IMR-90 (cell line): ENCODE results near the gene COL4A2. TPM values are rescaled to one million over a fixed set of nuclear protein-coding genes. Genes with fewer than 3 reads are reported as not detected.

Source experiments
- ATAC-seq: fragments of 200-7000 bp; cut with Tn5 transposase; 2 replicates; pipeline ENCODE4 v1.9.1; 2020; ENCODE audit warnings: low read depth, mild to moderate bottlenecking, moderate library complexity
- BruUV-seq: library from RNA; stranded (reverse); fragments of 400-500 nt; replicated peaks from 2 replicates; lab custom pipeline; 2021; lab: Mats Ljungman, UMichigan
- CTCF ChIA-PET: fragments of 300-600 bp; formaldehyde crosslinking; extraction: SDS; loops from one replicate; lab custom pipeline; 2021; ENCODE audit warnings: antibody characterized with exemption; lab: Yijun Ruan, JAX
- POLR2A ChIA-PET: fragments of 300-600 bp; sonication (Branson Sonifier 250); formaldehyde crosslinking; loops from one replicate; lab custom pipeline; 2022; ENCODE audit warnings: antibody characterized with exemption; ENCODE audit not compliant: unreplicated experiment; lab: Charles Lee
- DNase-seq: peaks from one replicate; pipeline ENCODE4 v3.0.0; 2013
- H2AFZ ChIP-seq: replicated peaks from 2 replicates; pipeline ENCODE3; 2013; ENCODE audit warnings: low read length, mild to moderate bottlenecking; ENCODE audit not compliant: poor library complexity
- H2AK5ac ChIP-seq: 2 replicates; pipeline ENCODE4 v1.6.1; 2013; ENCODE audit warnings: low read depth, low read length, inconsistent platforms
- H2AK9ac ChIP-seq: replicated peaks from 2 replicates; pipeline ENCODE3; 2013; ENCODE audit warnings: mild to moderate bottlenecking, low read depth, low read length, moderate library complexity; ENCODE audit not compliant: poor library complexity
- H2BK120ac ChIP-seq: 2 replicates; pipeline ENCODE4 v1.6.1; 2013; ENCODE audit warnings: low read depth, low read length, inconsistent platforms
- H2BK15ac ChIP-seq: 3 replicates; pipeline ENCODE4 v1.6.1; 2013; ENCODE audit warnings: low read depth, low read length, inconsistent platforms
- H2BK20ac ChIP-seq: 2 replicates; pipeline ENCODE4 v1.6.1; 2013; ENCODE audit warnings: low read depth, mild to moderate bottlenecking, inconsistent platforms, low read length, moderate library complexity
- H2BK5ac ChIP-seq: 2 replicates; pipeline ENCODE4 v1.6.1; 2013; ENCODE audit warnings: mild to moderate bottlenecking, low read depth, low read length, inconsistent platforms; ENCODE audit not compliant: poor library complexity, severe bottlenecking
- H3K14ac ChIP-seq: replicated peaks from 2 replicates; pipeline ENCODE4 v1.6.1; 2013; ENCODE audit warnings: low read depth, low read length, inconsistent platforms
- H3K18ac ChIP-seq: 2 replicates; pipeline ENCODE4 v1.6.1; 2013; ENCODE audit warnings: low read depth, low read length, control low read depth
- H3K23ac ChIP-seq: 2 replicates; pipeline ENCODE4 v1.6.1; 2013; ENCODE audit warnings: low read depth, low read length, inconsistent platforms
- H3K27ac ChIP-seq: 2 replicates; pipeline ENCODE4 v1.5.1; 2013; ENCODE audit warnings: mild to moderate bottlenecking, control low read depth, low read length; ENCODE audit not compliant: insufficient read depth
- H3K27me3 ChIP-seq: 2 replicates; pipeline ENCODE4 v1.6.1; 2013; ENCODE audit warnings: low read length; ENCODE audit not compliant: control insufficient read depth, insufficient read depth
- H3K36me3 ChIP-seq: 2 replicates; pipeline ENCODE4 v1.6.1; 2013; ENCODE audit warnings: low read length, mixed read lengths; ENCODE audit not compliant: control insufficient read depth, insufficient read depth
- H3K4ac ChIP-seq: 2 replicates; pipeline ENCODE4 v1.6.1; 2013; ENCODE audit warnings: low read depth, low read length, inconsistent platforms
- H3K4me1 ChIP-seq: 2 replicates; pipeline ENCODE4 v1.6.1; 2013; ENCODE audit warnings: low read length, mixed read lengths; ENCODE audit not compliant: control insufficient read depth, insufficient read depth
- H3K4me2 ChIP-seq: 2 replicates; pipeline ENCODE4 v1.6.1; 2013; ENCODE audit warnings: low read depth, mild to moderate bottlenecking, control low read depth, low read length, moderate library complexity
- H3K4me3 ChIP-seq: 2 replicates; pipeline ENCODE4 v1.5.1; 2013; ENCODE audit warnings: low read depth, mild to moderate bottlenecking, control low read depth, low read length, moderate library complexity; ENCODE audit not compliant: insufficient read depth
- H3K56ac ChIP-seq: 2 replicates; pipeline ENCODE4 v1.6.1; 2013; ENCODE audit warnings: low read length, inconsistent platforms; ENCODE audit not compliant: insufficient read depth; ENCODE audit errors: extremely low read depth
- H3K79me1 ChIP-seq, 2 experiments: 2 replicates each; pipeline ENCODE4 v1.6.1; 2013; ENCODE audit warnings: low read length in 2 of 2, inconsistent platforms in 1 of 2, low read depth in 1 of 2
- H3K9ac ChIP-seq: 2 replicates; pipeline ENCODE4 v1.6.1; 2013; ENCODE audit warnings: low read depth, low read length, control low read depth
- H3K9me1 ChIP-seq: 2 replicates; pipeline ENCODE4 v1.6.1; 2013; ENCODE audit warnings: low read length, inconsistent platforms; ENCODE audit not compliant: insufficient read depth
- H3K9me3 ChIP-seq: 2 replicates; pipeline ENCODE4 v1.6.1; 2013; ENCODE audit warnings: low read length; ENCODE audit not compliant: control insufficient read depth, insufficient read depth
- H4K20me1 ChIP-seq: 2 replicates; pipeline ENCODE4 v1.6.1; 2013; ENCODE audit warnings: low read length, inconsistent platforms; ENCODE audit not compliant: insufficient read depth
- H4K5ac ChIP-seq: 2 replicates; pipeline ENCODE4 v1.6.1; 2013; ENCODE audit warnings: mild to moderate bottlenecking, low read depth, low read length, control low read depth
- H4K8ac ChIP-seq, 2 experiments: 2 replicates each; pipeline ENCODE4 v1.6.1; 2013; ENCODE audit warnings: low read depth in 2 of 2, low read length in 2 of 2, control low read depth in 1 of 2, inconsistent platforms in 1 of 2
- H4K91ac ChIP-seq: 2 replicates; pipeline ENCODE4 v1.6.1; 2013; ENCODE audit warnings: low read depth, low read length, inconsistent platforms; ENCODE audit not compliant: insufficient read depth
- CHD1 ChIP-seq: IDR thresholded peaks from 2 replicates; pipeline ENCODE4 v1.6.1; 2012; ENCODE audit warnings: low read depth, low read length, improper control_type of control experiment
- MAZ ChIP-seq: IDR thresholded peaks from 2 replicates; pipeline ENCODE4 v1.6.1; 2012; ENCODE audit warnings: low read depth, mild to moderate bottlenecking, low read length, improper control_type of control experiment, moderate library complexity, borderline replicate concordance
- NFE2L2 ChIP-seq: fragments of 150-350 bp; IDR thresholded peaks from 2 replicates; pipeline ENCODE4 v1.6.1; 2016; ENCODE audit warnings: low read depth, mild to moderate bottlenecking, low read length
- RAD21 ChIP-seq: IDR thresholded peaks from 2 replicates; pipeline ENCODE4 v1.6.1; 2012; ENCODE audit warnings: low read length, improper control_type of control experiment
- RCOR1 ChIP-seq: IDR thresholded peaks from 2 replicates; pipeline ENCODE4 v1.6.1; 2012; ENCODE audit warnings: mild to moderate bottlenecking, low read length, improper control_type of control experiment; ENCODE audit not compliant: insufficient replicate concordance
- USF2 ChIP-seq: fragments of 150-350 bp; IDR thresholded peaks from 2 replicates; pipeline ENCODE4 v1.6.1; 2017; ENCODE audit warnings: mild to moderate bottlenecking, antibody characterized with exemption, low read length, low read depth
- WGBS, 2 experiments: methylation state at CpG; one replicate each; pipeline versions ENCODE4 v1.1.5 to v1.1.7; 2013; ENCODE audit warnings: missing lambda C conversion rate in 2 of 2; ENCODE audit not compliant: insufficient read length in 1 of 2; ENCODE audit errors: extremely low coverage in 2 of 2; 5-methylcytosine and 5-hydroxymethylcytosine counted together
- dilution Hi-C: fragments of 300-500 bp; cut with HindIII; formaldehyde crosslinking; loops from one replicate; pipeline ENCODE4 v1.14.3; 2018; ENCODE audit warnings: low sequenced_read_pairs; ENCODE audit not compliant: unreplicated experiment
- in situ Hi-C: fragments of 300-500 bp; cut with MboI; formaldehyde crosslinking; loops from 3 replicates; pipeline ENCODE4 v1.14.3; 2019; ENCODE audit warnings: low sequenced_read_pairs, inconsistent platforms, mixed read lengths
- intact Hi-C: fragments of 100-400 bp; cut with micrococcal nuclease; formaldehyde crosslinking; loops from 2 replicates; pipeline ENCODE4 v1.10.0; 2022
- polyA plus RNA-seq, 3 experiments: library from polyadenylated mRNA; depleted of rRNA; stranded (reverse); fragments of >200 nt; gene quantifications; 2 replicates each; pipeline ENCODE4 v1.2.3, GENCODE V29; 2012; ENCODE audit warnings: low replicate concordance in 1 of 3
- total RNA-seq: library from RNA; depleted of rRNA; stranded (reverse); fragments of >200 nt; gene quantifications from 2 replicates; pipeline ENCODE4 v1.2.3, GENCODE V29; 2012

COL4A2 gene
- total and polyA plus RNA-seq, 2 of the 4 experiments (the other 2 are of a cell fraction): 90.7 to 457 TPM

GRCh38 chr13:110546378-110546777, 239.3 kb downstream of the COL4A2 start:
- peaks cover 5% of the 10 kb centered on the region for H3K9me1 ChIP-seq
- H2AK5ac ChIP-seq: no peak overlapping the region; the same call in 1 of the 2 replicates
- H4K5ac ChIP-seq: no peak overlapping the region
- H4K8ac ChIP-seq: no peak overlapping the region
- CTCF ChIA-PET: no interaction called here
- no peaks in the 10 kb centered on the region; a peak in 2 of 4 replicates for H3K79me1 ChIP-seq
- H2BK5ac ChIP-seq: no peak overlapping the region
- in situ Hi-C loops (no loop called here), dilution Hi-C loops (no loop called here), intact Hi-C loops (no loop called here)
- POLR2A ChIA-PET: no interaction called here
- 100% methylated on average over 1 of the region's 4 CpGs; no CpG with 5 or more reads in 1 of the 2 experiments for WGBS, 2 experiments
- peaks cover 2% of the 10 kb centered on the region; the same call in 1 of the 2 replicates for H3K9me3 ChIP-seq
- H3K14ac ChIP-seq: no peak overlapping the region
- H3K4ac ChIP-seq: no peak overlapping the region
- ATAC-seq: no peak
- no peak overlapping the region for H3K9ac ChIP-seq
- no peaks in the 10 kb centered on the region for H3K36me3 ChIP-seq
- H4K91ac ChIP-seq: no peak overlapping the region
- no peak overlapping the region for H2BK120ac ChIP-seq
- no peak overlapping the region for H3K56ac ChIP-seq
- no peak overlapping the region for H3K27ac ChIP-seq
- no peak overlapping the region for H2AFZ ChIP-seq
- H3K23ac ChIP-seq: no peak overlapping the region
- H3K4me3 ChIP-seq: no peak overlapping the region
- no peaks in the 10 kb centered on the region; the same call in 1 of the 2 replicates for H4K20me1 ChIP-seq
- BruUV-seq: no TSS peak
- no peak overlapping the region for H2BK20ac ChIP-seq
- H2BK15ac ChIP-seq: no peak overlapping the region
- no peaks in the 10 kb centered on the region for H3K27me3 ChIP-seq
- no peak overlapping the region for H3K18ac ChIP-seq
- H2AK9ac ChIP-seq: no peak overlapping the region
- H3K4me2 ChIP-seq: no peak overlapping the region
- H3K4me1 ChIP-seq: peaks cover 8% of the 10 kb centered on the region
- no peak for DNase-seq
- TF ChIP-seq USF2 (no peak), MAZ (no peak), RCOR1 (no peak), RAD21 (no peak), NFE2L2 (no peak), CHD1 (no peak)
